Mucosa of gallbladder (tissue), 1 donor: ENCODE results near the gene PITPNM2. TPM values are rescaled to one million over a fixed set of nuclear protein-coding genes. Genes with fewer than 3 reads are reported as not detected.
"Not testable (repeated sequence)": the region's sequence is repeated elsewhere in the genome, so short reads cannot be mapped to it uniquely, and the experiment has no call there.

Experiments
- DNase-seq: peaks from one replicate; pipeline ENCODE4 v3.0.0-alpha.2; 2020; ENCODE audit warnings: low spot score
- total RNA-seq: library from RNA; stranded (reverse); gene quantifications from one replicate; pipeline ENCODE4 v1.2.1, GENCODE V29; 2021
- donor health status: DM: no; HTN: no; CAD: no.

The PITPNM2 gene
- total RNA-seq, 1 donor from 2014 or later, result 12.8 TPM

DNA sequence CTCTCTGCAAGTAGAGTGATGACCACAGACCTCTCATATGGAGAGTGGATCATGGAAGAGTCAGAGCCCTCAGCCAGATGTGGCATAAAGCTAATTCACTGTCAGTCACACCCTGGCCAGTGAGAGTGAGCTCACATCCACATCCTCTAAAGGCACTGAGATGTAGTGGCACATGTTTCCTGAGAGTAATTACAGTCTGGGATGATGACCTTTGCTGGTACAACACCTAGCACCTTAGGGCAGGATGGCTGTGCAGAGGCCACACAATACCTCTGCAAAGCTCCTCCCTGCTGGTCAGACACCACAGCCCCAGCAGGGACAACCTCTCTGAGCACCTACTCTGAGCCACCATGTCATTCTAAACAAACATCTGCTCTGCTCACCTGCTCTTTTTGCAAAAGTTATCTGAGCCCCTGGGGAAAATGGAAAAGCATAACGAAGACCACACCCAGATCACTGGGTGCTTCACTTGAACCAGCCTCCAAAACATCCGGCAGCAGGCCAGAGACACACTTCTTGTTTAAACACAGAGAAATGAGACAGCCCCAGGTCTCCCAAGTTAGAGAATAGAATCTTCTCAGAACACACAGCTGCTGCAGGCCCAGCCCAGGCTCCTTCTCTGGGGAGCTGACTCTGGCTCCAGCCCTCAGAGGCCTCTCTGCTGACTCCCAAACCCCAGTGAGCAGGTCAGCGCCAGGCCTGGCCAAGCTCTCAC is 30.3 kb downstream of the PITPNM2 start:
- DNase-seq, result no peak

DNA sequence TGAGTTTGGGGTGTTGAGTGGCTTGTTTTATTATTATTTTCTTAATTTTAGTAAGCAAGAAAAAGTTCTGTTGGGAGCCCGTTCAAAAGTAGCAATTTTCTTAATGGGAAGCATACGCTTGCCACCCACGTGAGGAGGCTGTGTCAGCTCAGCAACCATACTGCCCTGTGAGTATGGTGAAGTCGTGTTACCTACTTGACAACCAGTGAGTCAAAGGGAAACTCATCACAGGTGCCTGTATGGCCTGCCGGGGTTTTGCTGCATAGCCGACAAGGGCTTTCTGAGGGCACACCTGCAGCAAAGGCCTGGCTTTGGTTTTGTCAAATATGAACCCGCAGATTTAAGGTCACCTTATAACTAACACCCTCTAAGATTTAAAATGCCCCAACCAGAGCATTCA is 31.1 kb downstream of the PITPNM2 start:
- DNase-seq, result no peak

DNA sequence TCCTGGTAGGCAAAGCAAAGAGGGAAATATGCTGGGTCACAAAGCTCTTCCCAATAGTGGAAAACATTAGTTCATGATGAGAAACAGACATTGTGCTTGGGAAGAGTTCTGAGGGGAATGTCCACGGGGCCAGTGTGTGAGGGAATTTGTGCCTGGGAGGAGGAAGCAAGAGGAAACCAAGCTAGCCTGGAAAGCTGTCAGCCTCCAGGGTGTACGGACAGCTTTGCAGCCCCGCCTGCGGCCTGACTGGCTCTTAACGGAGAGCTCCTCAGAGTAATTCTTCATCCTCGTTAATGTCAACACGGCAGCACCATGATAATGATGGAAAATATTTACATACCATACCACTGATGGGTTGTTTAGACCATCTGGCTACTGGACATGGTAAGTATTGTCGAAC is 32.4 kb downstream of the PITPNM2 start:
- DNase-seq, result peak; percentile 48

DNA sequence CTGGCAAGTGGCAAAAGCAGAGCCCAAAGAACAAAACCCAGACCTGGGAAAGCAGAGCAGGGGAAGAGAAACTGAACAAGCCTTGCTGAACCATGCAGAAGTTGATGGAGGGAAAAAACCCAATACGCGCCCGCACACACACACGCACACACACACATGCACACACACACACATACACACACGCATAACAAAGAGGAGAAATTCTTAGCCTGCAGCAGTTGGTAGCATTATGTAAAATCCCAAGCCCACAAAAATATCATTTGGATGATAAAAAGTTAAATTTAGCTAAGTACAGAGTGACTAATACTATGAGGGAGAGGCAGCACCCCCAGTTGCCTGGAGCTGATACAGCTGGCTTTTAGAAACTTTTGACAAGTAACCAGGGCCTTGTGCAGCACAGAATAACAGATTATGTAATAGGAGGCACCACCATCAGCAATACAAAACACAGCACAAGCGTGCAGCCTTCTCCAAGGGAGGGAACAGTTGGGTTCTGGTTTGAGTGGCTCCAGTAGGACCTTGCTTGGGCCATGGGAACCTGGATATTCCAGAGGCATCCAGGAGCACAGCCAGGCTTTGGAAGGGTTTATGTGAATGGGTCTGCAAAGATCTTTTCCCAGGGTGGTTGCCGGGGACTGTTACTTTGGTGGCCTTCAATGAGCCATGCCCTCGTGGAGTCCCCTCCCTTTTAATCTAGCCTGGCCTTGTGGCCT is 35.3 kb downstream of the PITPNM2 start:
- DNase-seq, result peak; percentile 63

DNA sequence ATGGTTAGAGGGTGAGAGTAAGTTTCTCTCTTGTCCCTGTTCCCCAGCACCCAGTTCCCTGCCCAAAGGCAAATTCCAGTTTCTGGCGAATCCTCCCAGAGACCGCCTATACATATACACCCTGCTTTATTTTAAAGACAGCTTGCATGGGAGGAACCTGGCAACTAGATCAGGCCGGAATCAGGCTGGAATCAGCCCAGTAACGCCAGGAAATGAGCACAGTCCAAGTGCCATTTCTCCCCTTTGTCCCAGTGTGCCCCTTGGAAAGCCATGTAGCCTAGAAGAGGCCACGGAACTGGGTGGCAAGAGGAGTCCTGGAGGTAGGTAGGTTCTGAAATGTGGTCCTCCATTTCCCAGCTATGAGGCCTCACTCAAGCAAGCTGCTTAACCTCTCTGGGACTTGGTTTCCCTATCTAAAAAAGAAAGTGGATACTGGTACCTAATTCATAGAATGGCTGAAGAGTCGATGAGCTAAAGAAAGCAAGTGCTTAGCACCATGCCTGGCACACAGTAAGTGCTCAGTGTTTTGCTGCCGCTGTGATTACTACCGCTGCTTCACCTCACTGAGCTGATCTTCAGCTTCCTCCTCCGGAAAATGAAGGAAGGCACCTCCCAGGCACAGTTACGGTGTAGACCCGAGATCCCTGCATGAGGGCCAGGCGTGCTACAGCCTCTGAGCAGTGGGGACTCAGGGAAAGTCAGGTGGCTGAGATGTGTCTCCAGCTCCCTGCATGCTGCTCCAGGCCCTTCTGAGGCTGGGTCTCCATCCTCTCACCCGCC is 36.4 kb downstream of the PITPNM2 start:
- no peak for DNase-seq

DNA sequence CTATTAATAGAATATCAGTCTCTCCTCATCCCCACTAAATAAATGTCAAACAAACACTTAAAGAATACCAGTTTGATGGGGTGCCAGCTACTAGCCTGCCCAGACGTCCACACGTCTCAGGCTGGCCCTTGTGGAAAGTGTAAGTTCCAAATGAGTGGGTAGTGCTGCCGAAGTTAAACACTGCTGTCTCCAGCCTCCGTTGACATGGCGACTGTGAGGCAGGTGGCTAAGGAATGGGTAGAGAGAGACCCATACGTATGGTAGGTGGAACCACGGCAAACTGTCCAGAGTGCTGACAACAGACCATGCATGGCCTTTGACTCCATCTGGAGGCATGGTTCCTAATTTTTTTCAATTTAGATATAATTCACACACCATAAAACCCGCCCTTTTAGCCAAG is 37.9 kb downstream of the PITPNM2 start:
- DNase-seq, result no peak

DNA sequence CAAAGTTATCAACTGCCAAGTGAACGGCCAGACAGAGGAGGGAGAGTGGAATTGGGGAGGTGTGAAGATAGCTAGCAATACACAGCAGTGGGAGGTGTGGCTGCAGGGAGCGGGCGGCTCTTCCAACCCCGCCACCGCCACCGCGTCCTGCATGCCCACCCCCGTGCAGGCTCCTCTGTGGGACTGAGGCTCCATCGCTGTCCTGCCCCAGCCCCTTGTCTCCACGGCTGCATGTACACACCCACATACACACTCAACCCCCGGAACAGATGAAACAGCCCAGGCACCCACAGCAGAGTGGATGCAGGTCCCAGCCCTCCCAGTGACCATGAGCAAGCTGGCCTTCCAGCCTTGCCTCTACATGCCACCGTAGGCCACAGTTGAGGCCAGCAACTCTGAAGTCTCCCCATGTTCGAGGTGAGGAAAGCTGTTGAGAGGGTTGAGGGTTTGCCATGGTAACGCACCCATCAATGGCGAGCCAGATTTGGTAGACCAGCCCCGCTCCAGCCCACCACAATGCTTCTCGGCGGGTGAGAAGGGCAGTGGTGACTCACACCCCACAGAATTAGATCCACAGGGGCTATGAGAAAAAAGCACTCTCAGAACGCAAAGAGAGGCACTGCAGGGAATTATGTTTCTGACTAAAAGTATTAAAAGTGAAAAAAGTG is 39.3 kb downstream of the PITPNM2 start:
- no peak for DNase-seq

DNA sequence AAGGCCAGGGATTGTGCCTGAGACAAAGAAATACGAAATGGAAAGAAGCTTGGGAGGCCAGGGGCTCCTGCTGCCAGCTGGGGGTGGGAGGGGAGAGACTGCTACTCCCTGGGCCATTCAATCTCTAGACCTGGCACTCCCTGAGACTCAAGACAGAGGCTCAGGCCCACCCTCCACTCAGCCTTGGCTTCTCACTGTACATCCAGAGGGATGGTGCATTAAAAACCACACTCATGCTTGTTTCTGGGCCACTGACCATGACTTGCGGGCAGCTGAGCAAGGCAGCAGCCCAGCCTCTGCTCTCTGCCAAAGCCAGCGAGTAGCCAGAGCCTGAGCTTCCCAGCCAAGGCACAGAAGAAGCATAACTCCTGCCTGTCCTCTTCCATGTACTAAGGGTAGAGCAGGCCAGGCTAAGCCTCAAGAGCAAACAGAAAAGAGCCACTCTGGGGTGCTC is 41.5 kb downstream of the PITPNM2 start:
- DNase-seq, result no peak

DNA sequence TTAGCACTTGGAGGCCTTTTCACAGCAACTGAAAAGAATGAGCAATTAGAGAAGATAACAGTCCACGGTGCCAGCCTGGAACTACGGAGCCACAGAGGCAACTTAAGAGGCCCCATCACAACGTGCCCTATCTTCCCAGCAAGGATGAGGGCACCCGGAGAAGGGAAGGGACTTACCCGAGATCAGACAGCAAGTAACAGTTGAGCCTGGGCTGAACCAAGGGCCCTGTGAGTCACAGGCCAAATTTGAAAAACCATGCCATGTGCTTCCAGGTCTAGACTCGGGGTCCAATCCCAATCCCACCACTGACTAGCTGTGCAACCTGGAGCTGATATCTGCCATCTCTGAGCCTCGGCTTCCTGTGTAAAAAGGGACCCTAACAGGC is 42.2 kb downstream of the PITPNM2 start:
- DNase-seq, result no peak

DNA sequence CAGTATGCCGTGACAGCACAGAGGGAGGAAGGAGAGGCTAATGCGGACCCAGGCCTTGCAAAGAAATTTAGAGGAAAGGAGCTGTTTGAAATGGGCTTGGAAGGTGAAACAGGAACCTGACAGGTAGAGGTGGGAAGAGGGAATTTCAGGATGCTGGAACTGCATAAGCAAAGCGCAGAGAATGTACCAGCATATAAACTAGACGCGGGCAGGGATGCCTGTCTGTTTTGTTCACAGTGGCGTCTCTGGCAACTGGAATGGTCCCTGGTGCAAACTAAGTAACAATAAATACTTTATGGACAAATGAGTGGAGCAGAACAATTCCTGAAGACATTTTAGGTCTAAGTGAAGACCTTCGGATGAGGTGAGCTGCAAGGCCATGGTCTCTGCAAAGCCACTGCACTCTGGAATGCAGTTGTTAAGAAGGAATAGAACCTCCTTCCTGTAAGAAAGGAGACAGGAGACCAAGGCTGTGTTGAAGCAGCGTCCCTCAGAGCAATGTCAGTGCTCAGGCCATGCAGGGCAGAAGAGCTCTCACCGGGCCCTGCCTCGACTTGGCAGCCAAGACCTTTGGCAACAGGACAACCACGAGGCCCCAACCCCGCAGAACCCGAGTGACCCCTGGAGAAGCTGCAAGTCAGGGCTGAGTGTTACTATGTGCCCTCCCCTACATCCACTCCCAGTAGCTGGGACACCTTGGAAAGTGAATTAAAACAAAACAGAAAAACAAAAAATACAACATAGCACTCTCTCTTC is 42.8 kb downstream of the PITPNM2 start:
- no peak for DNase-seq

DNA sequence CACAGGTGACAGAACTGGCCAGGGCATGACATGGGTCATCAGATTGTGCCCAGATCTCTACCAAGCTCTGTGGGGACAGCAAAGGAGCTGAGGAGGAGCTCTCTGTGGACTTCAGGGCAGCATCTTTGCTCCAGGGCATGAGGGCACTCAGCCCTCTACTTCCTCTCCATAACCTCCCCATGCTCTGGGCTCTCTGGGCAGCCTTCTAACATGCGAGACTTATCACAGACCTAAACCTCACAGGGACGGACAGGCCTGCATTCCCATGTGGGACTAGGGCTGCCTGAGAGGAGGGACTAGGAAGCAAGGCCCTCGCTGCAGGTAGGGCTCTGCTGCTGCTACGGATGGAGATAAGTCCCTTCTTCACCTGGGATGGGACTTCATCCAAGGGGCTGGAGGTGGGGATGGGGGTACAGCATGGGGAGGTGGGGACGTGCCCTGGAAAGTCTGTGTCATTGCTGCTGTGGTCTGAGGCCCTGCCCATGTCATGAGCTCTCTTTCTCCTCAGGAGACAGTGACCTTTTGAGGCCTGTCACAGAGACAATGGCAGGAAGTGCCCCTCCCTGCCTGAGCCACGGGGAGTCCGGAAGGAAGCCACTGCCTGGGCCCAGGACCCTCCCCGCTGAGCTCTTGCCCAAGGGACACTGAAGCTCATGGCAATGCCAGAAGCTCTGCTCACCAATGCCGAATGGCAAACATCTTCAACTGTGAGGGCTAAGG is 44.1 kb downstream of the PITPNM2 start:
- DNase-seq, result no peak

DNA sequence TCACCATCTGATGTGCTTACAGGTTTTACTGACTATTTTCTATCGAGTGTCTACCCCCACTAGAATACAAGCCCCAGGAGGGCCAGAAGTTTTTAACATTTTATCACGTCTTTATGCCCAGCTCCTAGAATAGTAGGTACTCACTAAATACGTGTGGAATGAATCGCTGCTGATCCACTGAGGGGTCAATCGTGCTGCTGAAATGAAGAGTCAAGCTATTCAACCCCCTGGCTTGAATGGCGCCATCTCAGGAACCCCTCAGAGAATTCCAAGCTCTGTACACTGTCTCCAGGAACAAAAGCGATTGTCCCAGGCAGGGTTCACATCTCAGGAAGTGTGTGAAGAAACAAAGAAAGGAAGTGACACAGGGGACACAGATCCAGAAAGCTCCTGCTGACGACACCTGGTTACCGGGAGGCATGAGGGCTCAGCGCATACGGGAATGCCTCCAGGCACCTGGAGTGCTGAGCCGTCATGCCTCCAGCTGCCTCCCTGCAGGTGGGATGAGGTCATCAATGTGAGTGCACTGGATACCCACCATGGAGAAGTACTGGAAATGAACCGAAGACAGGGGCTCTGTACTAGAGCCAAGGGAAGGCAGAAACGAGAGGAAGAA is 45.6 kb downstream of the PITPNM2 start:
- no peak for DNase-seq

DNA sequence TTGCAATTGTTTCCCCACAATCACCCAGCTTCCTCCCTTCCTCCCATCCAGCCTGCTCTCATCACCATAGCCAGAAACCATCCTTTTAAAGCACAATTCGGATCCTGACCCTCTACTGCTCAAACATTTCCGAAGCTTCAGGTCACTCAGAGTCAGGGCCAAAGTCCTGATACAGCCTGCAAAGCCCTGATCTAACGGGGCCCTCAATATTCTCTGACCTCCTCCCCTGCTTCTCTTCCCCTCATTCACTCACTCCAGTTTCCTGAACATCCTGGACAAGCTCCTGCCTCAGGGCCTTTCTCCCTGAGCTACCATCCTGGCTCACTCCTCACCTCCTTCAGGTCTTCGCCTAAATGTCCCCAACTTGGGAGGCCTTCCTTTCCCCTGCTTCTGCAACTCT is 46.1 kb downstream of the PITPNM2 start:
- DNase-seq, result no peak

DNA sequence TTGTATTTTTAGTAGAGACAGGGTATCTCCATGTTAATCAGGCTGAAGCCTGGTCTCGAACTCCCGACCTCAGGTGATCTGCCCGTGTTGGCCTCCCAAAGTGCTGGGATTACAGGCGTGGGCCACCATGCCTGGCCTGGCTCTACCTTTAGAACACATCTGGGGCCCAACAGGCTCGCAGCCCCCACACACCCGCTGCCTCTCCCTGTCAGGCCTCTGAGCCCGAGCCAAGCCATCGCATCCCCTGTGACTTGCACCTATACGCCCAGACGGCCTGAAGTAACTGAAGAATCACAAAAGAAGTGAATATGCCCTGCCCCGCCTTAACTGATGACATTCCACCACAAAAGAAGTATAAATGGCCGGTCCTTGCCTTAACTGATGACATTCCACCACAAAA is 46.8 kb downstream of the PITPNM2 start:
- not testable (repeated sequence) for DNase-seq

DNA sequence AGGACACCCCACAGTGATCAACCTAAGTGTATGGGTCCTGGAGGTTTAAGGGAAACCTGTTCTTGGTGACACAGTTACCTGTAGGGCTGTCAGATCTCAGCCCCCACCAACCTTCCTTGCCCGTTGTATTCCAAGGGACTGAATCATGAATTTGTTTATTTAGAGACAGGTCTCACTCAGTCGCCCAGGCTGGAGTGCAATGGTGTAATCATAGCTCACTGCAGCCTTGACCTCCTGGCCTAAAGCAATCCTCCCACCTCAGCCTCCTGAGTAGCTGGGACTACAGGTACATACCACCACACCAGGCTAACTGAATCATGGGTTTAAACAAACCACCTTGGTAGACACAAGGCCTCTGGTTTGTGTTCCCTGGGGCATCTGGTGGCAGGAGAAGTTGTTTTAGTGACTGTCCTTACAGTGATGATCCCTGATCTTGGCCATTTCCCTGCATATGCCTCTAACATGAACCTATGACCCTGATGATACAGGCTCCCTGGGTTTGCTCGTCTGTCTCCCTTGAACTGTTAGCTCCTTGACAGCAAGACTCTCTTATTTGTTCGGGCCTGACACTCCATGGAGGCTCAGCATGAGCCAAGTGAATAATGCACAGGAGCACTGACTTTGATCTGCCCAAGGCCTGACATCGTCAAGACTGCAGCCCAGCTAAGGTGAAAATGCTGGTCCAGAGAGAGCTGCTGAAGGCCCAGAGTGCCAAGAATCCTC is 47.9 kb downstream of the PITPNM2 start:
- DNase-seq, result no peak

DNA sequence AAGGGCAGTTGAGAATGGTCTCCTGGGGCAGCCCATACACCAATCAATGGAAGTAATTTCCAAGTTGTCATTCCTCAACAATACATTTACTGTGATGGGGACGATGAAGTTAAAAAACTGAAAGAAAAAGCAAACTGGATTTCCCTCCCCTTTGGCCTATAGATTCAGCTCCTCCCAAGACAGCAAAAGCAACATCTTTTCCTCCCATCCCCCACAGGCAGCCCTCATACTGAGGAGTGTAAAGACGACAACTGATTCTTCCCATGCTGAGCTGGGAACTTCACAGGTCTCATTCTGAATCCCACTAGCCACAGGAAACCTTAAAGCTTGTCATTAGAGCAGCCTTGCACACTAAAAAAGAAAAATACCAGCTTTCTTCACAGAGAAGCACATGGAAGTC is 48.5 kb downstream of the PITPNM2 start:
- no peak for DNase-seq

DNA sequence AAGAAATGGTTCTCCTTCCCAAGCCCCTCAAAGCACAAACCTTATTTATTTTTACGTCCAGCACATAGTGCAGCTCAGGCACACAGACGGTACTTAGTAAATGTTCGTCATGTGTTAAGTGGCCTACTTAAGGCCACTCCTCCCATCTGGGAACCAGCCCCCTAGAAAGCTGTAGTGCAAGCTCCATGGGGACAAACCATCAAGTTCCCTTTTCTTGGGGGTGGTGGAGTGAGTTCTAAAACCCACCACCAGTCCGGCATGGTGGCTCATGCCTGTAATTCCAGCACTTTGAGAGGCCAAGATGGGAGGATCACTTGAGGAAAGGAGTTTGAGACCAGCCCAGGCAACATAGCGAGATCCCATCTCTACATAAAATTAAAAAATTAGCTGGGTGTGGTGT is 49.4 kb downstream of the PITPNM2 start:
- no peak for DNase-seq
